GM19035 (cell line): Measurements from ENCODE around the gene COL18A1.
"Not testable (repeated sequence)": the region's sequence is repeated elsewhere in the genome, so short reads cannot be mapped to it uniquely, and the experiment has no call there.

ENCODE experiments used
- ATAC-seq: cut with Tn5 transposase; IDR thresholded peaks from one replicate; pipeline ENCODE4 v1.9.1; 2021; ENCODE audit not compliant: unreplicated experiment

The COL18A1 gene

GRCh38 chr21:45404730-45405270 is at the start of gene COL18A1:
Gene COL18A1 (plus strand): TSS chr21:45405165. CDS start chr21:45405231, 66 bp downstream.
- ATAC-seq, result no peak

GRCh38 chr21:45355573-45355972 is 49.4 kb upstream of the COL18A1 start:
- ATAC-seq, result no peak

- no peak for ATAC-seq
Measured at GRCh38 chr21:45356251-45356650, 48.7 kb upstream of the COL18A1 start.

GRCh38 chr21:45356653-45357435 is 48.1 kb upstream of the COL18A1 start:
- ATAC-seq, result no peak

- no peak for ATAC-seq
Measured at GRCh38 chr21:45357436-45358260, 47.3 kb upstream of the COL18A1 start.

- no peak for ATAC-seq
Measured at GRCh38 chr21:45358261-45358670, 46.7 kb upstream of the COL18A1 start.

GRCh38 chr21:45358711-45359310 is 46.2 kb upstream of the COL18A1 start:
- ATAC-seq, result no peak

- ATAC-seq, result no peak
Measured at GRCh38 chr21:45359451-45360217, 45.3 kb upstream of the COL18A1 start.

GRCh38 chr21:45361033-45361997 is 43.6 kb upstream of the COL18A1 start:
- no peak for ATAC-seq

GRCh38 chr21:45362077-45362747 is 42.8 kb upstream of the COL18A1 start:
- ATAC-seq, result no peak

- no peak for ATAC-seq
Measured at GRCh38 chr21:45362748-45363145, 42.2 kb upstream of the COL18A1 start.

- ATAC-seq, result not testable (repeated sequence)
Measured at GRCh38 chr21:45363272-45363671, 41.7 kb upstream of the COL18A1 start.

GRCh38 chr21:45363921-45364467 is 41.0 kb upstream of the COL18A1 start:
- no peak for ATAC-seq

- no peak for ATAC-seq
Measured at GRCh38 chr21:45364468-45365185, 40.3 kb upstream of the COL18A1 start.

GRCh38 chr21:45365186-45365607 is 39.8 kb upstream of the COL18A1 start:
- ATAC-seq, result no peak

GRCh38 chr21:45365608-45366241 is 39.2 kb upstream of the COL18A1 start:
- no peak for ATAC-seq

GRCh38 chr21:45366476-45366875 is 38.5 kb upstream of the COL18A1 start:
- no peak for ATAC-seq
